NCI-H2227 (cell line): ENCODE data around the gene MS4A10.

ENCODE experiments used
- DNase-seq: peaks from one replicate; lab custom pipeline; 2025; ENCODE audit not compliant: unreplicated experiment; lab: John Stamatoyannopoulos, UW

MS4A10 gene

DNA sequence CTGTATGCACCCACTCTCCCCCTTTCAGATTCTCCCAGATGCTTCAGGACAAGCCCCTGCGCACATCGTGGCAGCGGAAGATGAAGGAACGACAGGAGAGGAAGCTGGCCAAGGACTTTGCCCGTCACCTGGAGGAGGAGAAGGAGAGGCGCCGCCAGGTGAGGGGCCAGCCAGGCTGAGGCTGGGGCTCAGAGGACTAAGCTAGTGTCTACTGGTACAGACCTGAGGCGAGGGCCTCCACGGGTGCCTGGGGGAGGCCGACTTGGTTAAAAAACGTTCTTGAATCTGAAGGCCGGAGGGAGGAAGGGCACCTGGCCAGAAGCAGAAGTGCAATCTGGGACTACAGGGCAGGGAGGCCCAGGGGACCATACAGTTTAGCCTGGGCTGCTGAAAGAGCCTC is 62.8 kb downstream of the MS4A10 start:
- DNase-seq, result no peak

DNA sequence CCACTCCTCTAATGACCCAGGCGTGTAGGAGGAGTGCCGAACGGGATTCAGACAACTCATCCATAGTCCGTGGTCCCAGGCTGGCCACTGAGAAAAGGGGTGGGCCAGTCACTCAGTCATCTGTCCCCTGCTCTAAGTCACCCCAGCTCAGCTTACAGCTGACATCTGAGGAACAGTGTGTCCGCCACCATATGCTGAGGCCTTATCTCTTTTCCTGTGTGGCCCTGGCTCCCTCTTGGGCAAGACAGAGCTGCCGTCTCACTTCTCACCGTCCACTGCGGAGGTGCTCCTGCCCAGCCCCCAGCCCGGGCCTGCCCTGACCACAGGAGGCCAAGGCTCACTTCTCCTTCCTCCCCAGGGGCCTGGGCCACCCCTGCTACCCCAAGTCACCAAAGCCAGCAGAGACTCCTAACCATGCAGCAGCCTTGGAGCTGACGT is 63.6 kb downstream of the MS4A10 start:
- no peak for DNase-seq

- no peak for DNase-seq
Observed at GRCh38 chr11:60849641-60850520, 64.7 kb downstream of the MS4A10 start.
